IMR-90 (cell line): ENCODE measurements around the gene CIT. TPM values are rescaled to one million over a fixed set of nuclear protein-coding genes. Genes with fewer than 3 reads are reported as not detected.

Source experiments
- ATAC-seq: fragments of 200-7000 bp; cut with Tn5 transposase; 2 replicates; pipeline ENCODE4 v1.9.1; 2020; ENCODE audit warnings: low read depth, mild to moderate bottlenecking, moderate library complexity
- Bru-seq: library from RNA; stranded (reverse); fragments of 400-500 nt; gene quantifications from one replicate; lab custom pipeline; 2021; lab: Mats Ljungman, UMichigan
- BruChase-seq, 2 experiments: library from RNA; stranded (reverse); fragments of 400-500 nt; gene quantifications; one replicate each; lab custom pipeline; 2021; lab: Mats Ljungman, UMichigan
- BruUV-seq: library from RNA; stranded (reverse); fragments of 400-500 nt; replicated peaks from 2 replicates; lab custom pipeline; 2021; lab: Mats Ljungman, UMichigan
- CTCF ChIA-PET: fragments of 300-600 bp; formaldehyde crosslinking; extraction: SDS; loops from one replicate; lab custom pipeline; 2021; ENCODE audit warnings: antibody characterized with exemption; lab: Yijun Ruan, JAX
- POLR2A ChIA-PET: fragments of 300-600 bp; sonication (Branson Sonifier 250); formaldehyde crosslinking; loops from one replicate; lab custom pipeline; 2022; ENCODE audit warnings: antibody characterized with exemption; ENCODE audit not compliant: unreplicated experiment; lab: Charles Lee
- DNase-seq: peaks from one replicate; pipeline ENCODE4 v3.0.0; 2013
- H2AFZ ChIP-seq: replicated peaks from 2 replicates; pipeline ENCODE3; 2013; ENCODE audit warnings: low read length, mild to moderate bottlenecking; ENCODE audit not compliant: poor library complexity
- H2AK5ac ChIP-seq: 2 replicates; pipeline ENCODE4 v1.6.1; 2013; ENCODE audit warnings: low read depth, low read length, inconsistent platforms
- H2AK9ac ChIP-seq: replicated peaks from 2 replicates; pipeline ENCODE3; 2013; ENCODE audit warnings: mild to moderate bottlenecking, low read depth, low read length, moderate library complexity; ENCODE audit not compliant: poor library complexity
- H2BK120ac ChIP-seq: 2 replicates; pipeline ENCODE4 v1.6.1; 2013; ENCODE audit warnings: low read depth, low read length, inconsistent platforms
- H2BK15ac ChIP-seq: 3 replicates; pipeline ENCODE4 v1.6.1; 2013; ENCODE audit warnings: low read depth, low read length, inconsistent platforms
- H2BK20ac ChIP-seq: 2 replicates; pipeline ENCODE4 v1.6.1; 2013; ENCODE audit warnings: low read depth, mild to moderate bottlenecking, inconsistent platforms, low read length, moderate library complexity
- H2BK5ac ChIP-seq: 2 replicates; pipeline ENCODE4 v1.6.1; 2013; ENCODE audit warnings: mild to moderate bottlenecking, low read depth, low read length, inconsistent platforms; ENCODE audit not compliant: poor library complexity, severe bottlenecking
- H3K14ac ChIP-seq: replicated peaks from 2 replicates; pipeline ENCODE4 v1.6.1; 2013; ENCODE audit warnings: low read depth, low read length, inconsistent platforms
- H3K18ac ChIP-seq: 2 replicates; pipeline ENCODE4 v1.6.1; 2013; ENCODE audit warnings: low read depth, low read length, control low read depth
- H3K23ac ChIP-seq: 2 replicates; pipeline ENCODE4 v1.6.1; 2013; ENCODE audit warnings: low read depth, low read length, inconsistent platforms
- H3K27ac ChIP-seq: 2 replicates; pipeline ENCODE4 v1.5.1; 2013; ENCODE audit warnings: mild to moderate bottlenecking, control low read depth, low read length; ENCODE audit not compliant: insufficient read depth
- H3K27me3 ChIP-seq: 2 replicates; pipeline ENCODE4 v1.6.1; 2013; ENCODE audit warnings: low read length; ENCODE audit not compliant: control insufficient read depth, insufficient read depth
- H3K36me3 ChIP-seq: 2 replicates; pipeline ENCODE4 v1.6.1; 2013; ENCODE audit warnings: low read length, mixed read lengths; ENCODE audit not compliant: control insufficient read depth, insufficient read depth
- H3K4ac ChIP-seq: 2 replicates; pipeline ENCODE4 v1.6.1; 2013; ENCODE audit warnings: low read depth, low read length, inconsistent platforms
- H3K4me1 ChIP-seq: 2 replicates; pipeline ENCODE4 v1.6.1; 2013; ENCODE audit warnings: low read length, mixed read lengths; ENCODE audit not compliant: control insufficient read depth, insufficient read depth
- H3K4me2 ChIP-seq: 2 replicates; pipeline ENCODE4 v1.6.1; 2013; ENCODE audit warnings: low read depth, mild to moderate bottlenecking, control low read depth, low read length, moderate library complexity
- H3K4me3 ChIP-seq: 2 replicates; pipeline ENCODE4 v1.5.1; 2013; ENCODE audit warnings: low read depth, mild to moderate bottlenecking, control low read depth, low read length, moderate library complexity; ENCODE audit not compliant: insufficient read depth
- H3K56ac ChIP-seq: 2 replicates; pipeline ENCODE4 v1.6.1; 2013; ENCODE audit warnings: low read length, inconsistent platforms; ENCODE audit not compliant: insufficient read depth; ENCODE audit errors: extremely low read depth
- H3K79me1 ChIP-seq, 2 experiments: 2 replicates each; pipeline ENCODE4 v1.6.1; 2013; ENCODE audit warnings: low read length in 2 of 2, inconsistent platforms in 1 of 2, low read depth in 1 of 2
- H3K9ac ChIP-seq: 2 replicates; pipeline ENCODE4 v1.6.1; 2013; ENCODE audit warnings: low read depth, low read length, control low read depth
- H3K9me1 ChIP-seq: 2 replicates; pipeline ENCODE4 v1.6.1; 2013; ENCODE audit warnings: low read length, inconsistent platforms; ENCODE audit not compliant: insufficient read depth
- H3K9me3 ChIP-seq: 2 replicates; pipeline ENCODE4 v1.6.1; 2013; ENCODE audit warnings: low read length; ENCODE audit not compliant: control insufficient read depth, insufficient read depth
- H4K20me1 ChIP-seq: 2 replicates; pipeline ENCODE4 v1.6.1; 2013; ENCODE audit warnings: low read length, inconsistent platforms; ENCODE audit not compliant: insufficient read depth
- H4K5ac ChIP-seq: 2 replicates; pipeline ENCODE4 v1.6.1; 2013; ENCODE audit warnings: mild to moderate bottlenecking, low read depth, low read length, control low read depth
- H4K8ac ChIP-seq, 2 experiments: 2 replicates each; pipeline ENCODE4 v1.6.1; 2013; ENCODE audit warnings: low read depth in 2 of 2, low read length in 2 of 2, control low read depth in 1 of 2, inconsistent platforms in 1 of 2
- H4K91ac ChIP-seq: 2 replicates; pipeline ENCODE4 v1.6.1; 2013; ENCODE audit warnings: low read depth, low read length, inconsistent platforms; ENCODE audit not compliant: insufficient read depth
- MAZ ChIP-seq: IDR thresholded peaks from 2 replicates; pipeline ENCODE4 v1.6.1; 2012; ENCODE audit warnings: low read depth, mild to moderate bottlenecking, low read length, improper control_type of control experiment, moderate library complexity, borderline replicate concordance
- MXI1 ChIP-seq: IDR thresholded peaks from 2 replicates; pipeline ENCODE4 v1.6.1; 2012; ENCODE audit warnings: low read depth, mild to moderate bottlenecking, low read length, moderate library complexity, borderline replicate concordance
- WGBS, 2 experiments: methylation state at CpG; one replicate each; pipeline versions ENCODE4 v1.1.5 to v1.1.7; 2013; ENCODE audit warnings: missing lambda C conversion rate in 2 of 2; ENCODE audit not compliant: insufficient read length in 1 of 2; ENCODE audit errors: extremely low coverage in 2 of 2; 5-methylcytosine and 5-hydroxymethylcytosine counted together
- dilution Hi-C: fragments of 300-500 bp; cut with HindIII; formaldehyde crosslinking; loops from one replicate; pipeline ENCODE4 v1.14.3; 2018; ENCODE audit warnings: low sequenced_read_pairs; ENCODE audit not compliant: unreplicated experiment
- in situ Hi-C: fragments of 300-500 bp; cut with MboI; formaldehyde crosslinking; loops from 3 replicates; pipeline ENCODE4 v1.14.3; 2019; ENCODE audit warnings: low sequenced_read_pairs, inconsistent platforms, mixed read lengths
- intact Hi-C: fragments of 100-400 bp; cut with micrococcal nuclease; formaldehyde crosslinking; loops from 2 replicates; pipeline ENCODE4 v1.10.0; 2022
- long read RNA-seq: library from polyadenylated mRNA; unstranded; transcript quantifications from one replicate; pipeline ENCODE4 v2.0.0, GENCODE V29; 2021; ENCODE audit not compliant: unreplicated experiment
- polyA plus RNA-seq, 3 experiments: library from polyadenylated mRNA; depleted of rRNA; stranded (reverse); fragments of >200 nt; gene quantifications; 2 replicates each; pipeline ENCODE4 v1.2.3, GENCODE V29; 2012; ENCODE audit warnings: low replicate concordance in 1 of 3
- total RNA-seq: library from RNA; depleted of rRNA; stranded (reverse); fragments of >200 nt; gene quantifications from 2 replicates; pipeline ENCODE4 v1.2.3, GENCODE V29; 2012; rRNA removed
- TF ChIP-seq, protein P1 (sequence below): fragments of 150-350 bp; IDR thresholded peaks from 2 replicates; pipeline ENCODE4 v1.6.1; 2017; ENCODE audit warnings: mild to moderate bottlenecking, antibody characterized with exemption, low read length, low read depth
- TF ChIP-seq, protein P2 (sequence below): fragments of 150-350 bp; IDR thresholded peaks from 2 replicates; pipeline ENCODE4 v1.6.1; 2016; ENCODE audit warnings: low read depth, mild to moderate bottlenecking, low read length, moderate library complexity, borderline replicate concordance

The CIT gene, protein sequence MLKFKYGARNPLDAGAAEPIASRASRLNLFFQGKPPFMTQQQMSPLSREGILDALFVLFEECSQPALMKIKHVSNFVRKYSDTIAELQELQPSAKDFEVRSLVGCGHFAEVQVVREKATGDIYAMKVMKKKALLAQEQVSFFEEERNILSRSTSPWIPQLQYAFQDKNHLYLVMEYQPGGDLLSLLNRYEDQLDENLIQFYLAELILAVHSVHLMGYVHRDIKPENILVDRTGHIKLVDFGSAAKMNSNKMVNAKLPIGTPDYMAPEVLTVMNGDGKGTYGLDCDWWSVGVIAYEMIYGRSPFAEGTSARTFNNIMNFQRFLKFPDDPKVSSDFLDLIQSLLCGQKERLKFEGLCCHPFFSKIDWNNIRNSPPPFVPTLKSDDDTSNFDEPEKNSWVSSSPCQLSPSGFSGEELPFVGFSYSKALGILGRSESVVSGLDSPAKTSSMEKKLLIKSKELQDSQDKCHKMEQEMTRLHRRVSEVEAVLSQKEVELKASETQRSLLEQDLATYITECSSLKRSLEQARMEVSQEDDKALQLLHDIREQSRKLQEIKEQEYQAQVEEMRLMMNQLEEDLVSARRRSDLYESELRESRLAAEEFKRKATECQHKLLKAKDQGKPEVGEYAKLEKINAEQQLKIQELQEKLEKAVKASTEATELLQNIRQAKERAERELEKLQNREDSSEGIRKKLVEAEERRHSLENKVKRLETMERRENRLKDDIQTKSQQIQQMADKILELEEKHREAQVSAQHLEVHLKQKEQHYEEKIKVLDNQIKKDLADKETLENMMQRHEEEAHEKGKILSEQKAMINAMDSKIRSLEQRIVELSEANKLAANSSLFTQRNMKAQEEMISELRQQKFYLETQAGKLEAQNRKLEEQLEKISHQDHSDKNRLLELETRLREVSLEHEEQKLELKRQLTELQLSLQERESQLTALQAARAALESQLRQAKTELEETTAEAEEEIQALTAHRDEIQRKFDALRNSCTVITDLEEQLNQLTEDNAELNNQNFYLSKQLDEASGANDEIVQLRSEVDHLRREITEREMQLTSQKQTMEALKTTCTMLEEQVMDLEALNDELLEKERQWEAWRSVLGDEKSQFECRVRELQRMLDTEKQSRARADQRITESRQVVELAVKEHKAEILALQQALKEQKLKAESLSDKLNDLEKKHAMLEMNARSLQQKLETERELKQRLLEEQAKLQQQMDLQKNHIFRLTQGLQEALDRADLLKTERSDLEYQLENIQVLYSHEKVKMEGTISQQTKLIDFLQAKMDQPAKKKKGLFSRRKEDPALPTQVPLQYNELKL (N-terminal part only)
- total RNA-seq (21.0 and 23.1 TPM in 2 replicates), polyA plus RNA-seq (2012; rRNA removed) (13.1 and 13.2 TPM in 2 replicates), Bru-seq, nascent RNA (percentile 53 among the genes with signal in this experiment), BruChase-seq, experiment 1, labeled RNA remaining after a 6-hour chase (percentile 45 among the genes with signal in this experiment), BruChase-seq, experiment 2, labeled RNA remaining after a 2-hour chase (percentile 42 among the genes with signal in this experiment)
- 4.5 and 5.6 TPM in 2 replicates for polyA plus RNA-seq (2012; cell fraction: cytosol; rRNA removed)
- polyA plus RNA-seq (2012; cell fraction: nucleus; rRNA removed; ENCODE audit: low replicate concordance) = 23.8 and 35.4 TPM in 2 replicates
- long read RNA-seq, partial matches to known transcripts = 0 of 5 reads
- long read RNA-seq, other reads (novel, unspliced or antisense) = 5 of 5 reads

DNA sequence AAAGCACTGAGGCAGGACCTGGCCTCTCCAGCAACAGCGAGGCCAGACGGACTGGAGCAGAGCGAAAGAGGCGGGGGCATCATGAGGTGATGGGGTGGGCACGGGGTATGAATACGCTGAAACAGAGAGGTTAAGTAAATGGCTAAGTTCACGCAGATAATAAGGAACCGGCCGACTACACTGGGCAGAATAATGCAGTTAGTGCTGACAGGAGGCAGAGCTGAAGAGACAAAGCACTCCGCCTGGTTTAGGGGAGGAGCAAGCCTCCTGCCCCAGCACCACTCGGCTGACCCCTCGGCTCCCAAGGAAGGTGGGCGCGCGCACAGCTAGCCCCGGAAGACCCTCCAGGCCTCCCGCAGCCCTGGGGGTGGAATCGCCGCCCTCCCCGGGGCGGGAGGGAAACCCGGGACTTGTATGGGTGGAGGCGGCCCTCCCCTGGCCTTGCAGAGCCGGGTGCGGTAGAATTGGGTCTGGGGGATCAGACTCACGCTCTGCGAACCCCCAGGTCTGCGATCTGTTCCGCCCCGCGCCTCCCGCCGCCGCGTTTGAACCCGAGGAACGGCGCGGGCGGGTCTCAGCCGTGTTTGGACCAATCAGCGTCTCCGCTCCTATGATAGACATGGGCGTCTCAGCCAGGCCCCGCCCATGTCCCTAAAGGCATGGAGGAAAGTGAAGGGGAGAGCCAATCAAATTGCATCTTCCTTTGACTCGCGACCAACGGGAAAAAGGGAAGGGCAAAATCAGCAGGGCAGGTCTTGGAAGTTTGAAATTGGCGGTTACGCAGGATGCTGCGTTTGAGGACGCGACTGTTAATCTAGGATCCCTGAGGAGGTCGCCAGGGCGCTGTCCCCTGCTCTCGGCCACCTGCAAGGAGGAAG lies at the start of gene CIT:
TSS of gene CIT (minus strand) at position 560 of the 878 bp plus-strand sequence. CDS start 1,152 bp downstream, outside the sequence.
- Histone ChIP-seq H2BK20ac (no peak within 1 kb of the TSS), H3K9ac (peak within 1 kb of the TSS; percentile 46; the same call in 1 of the 2 replicates), H3K4me3 (peak within 1 kb of the TSS; percentile 60), H4K5ac (no peak within 1 kb of the TSS), H4K8ac (peak within 1 kb of the TSS; percentile 34 to 83), H3K56ac (peak within 1 kb of the TSS; percentile 25; the same call in 1 of the 2 replicates), H3K4me2 (peak within 1 kb of the TSS; percentile 88), H3K4me1 (no peaks in the 10 kb centered on the region), H3K14ac (peak within 1 kb of the TSS; percentile 17; the same call in 1 of the 2 replicates), H2BK5ac (peak within 1 kb of the TSS; percentile 28), H3K79me1 (peaks cover 6 to 12% of the 10 kb centered on the region in 2 experiments; a peak in 3 of 4 replicates), H2AFZ (peak within 1 kb of the TSS; percentile 87), H3K27ac (peak within 1 kb of the TSS; percentile 27; the same call in 1 of the 2 replicates), H3K27me3 (no peaks in the 10 kb centered on the region), H3K9me1 (no peaks in the 10 kb centered on the region), H2AK9ac (peak within 1 kb of the TSS; percentile 32), H3K18ac (no peak within 1 kb of the TSS), H2BK120ac (peak within 1 kb of the TSS; percentile 14; the same call in 1 of the 2 replicates), H4K91ac (peak within 1 kb of the TSS; percentile 46), H2AK5ac (no peak within 1 kb of the TSS; the same call in 1 of the 2 replicates), H3K9me3 (no peaks in the 10 kb centered on the region), H4K20me1 (no peaks in the 10 kb centered on the region), H3K36me3 (no peaks in the 10 kb centered on the region), H3K23ac (peak within 1 kb of the TSS; percentile 41), H3K4ac (peak within 1 kb of the TSS; percentile 59), H2BK15ac (no peak within 1 kb of the TSS)
- TF ChIP-seq, protein P1, sequence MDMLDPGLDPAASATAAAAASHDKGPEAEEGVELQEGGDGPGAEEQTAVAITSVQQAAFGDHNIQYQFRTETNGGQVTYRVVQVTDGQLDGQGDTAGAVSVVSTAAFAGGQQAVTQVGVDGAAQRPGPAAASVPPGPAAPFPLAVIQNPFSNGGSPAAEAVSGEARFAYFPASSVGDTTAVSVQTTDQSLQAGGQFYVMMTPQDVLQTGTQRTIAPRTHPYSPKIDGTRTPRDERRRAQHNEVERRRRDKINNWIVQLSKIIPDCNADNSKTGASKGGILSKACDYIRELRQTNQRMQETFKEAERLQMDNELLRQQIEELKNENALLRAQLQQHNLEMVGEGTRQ = no peak
- TF ChIP-seq, protein P2, sequence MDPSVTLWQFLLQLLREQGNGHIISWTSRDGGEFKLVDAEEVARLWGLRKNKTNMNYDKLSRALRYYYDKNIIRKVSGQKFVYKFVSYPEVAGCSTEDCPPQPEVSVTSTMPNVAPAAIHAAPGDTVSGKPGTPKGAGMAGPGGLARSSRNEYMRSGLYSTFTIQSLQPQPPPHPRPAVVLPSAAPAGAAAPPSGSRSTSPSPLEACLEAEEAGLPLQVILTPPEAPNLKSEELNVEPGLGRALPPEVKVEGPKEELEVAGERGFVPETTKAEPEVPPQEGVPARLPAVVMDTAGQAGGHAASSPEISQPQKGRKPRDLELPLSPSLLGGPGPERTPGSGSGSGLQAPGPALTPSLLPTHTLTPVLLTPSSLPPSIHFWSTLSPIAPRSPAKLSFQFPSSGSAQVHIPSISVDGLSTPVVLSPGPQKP = no peak
- TF ChIP-seq MAZ = no peak
- TF ChIP-seq MXI1 = peak; percentile 66; the same call in 1 of the 2 replicates
- BruUV-seq = no TSS peak
- ATAC-seq = peak; percentile 100
- 4% methylated on average over 5 of the region's 56 CpGs; no CpG with 5 or more reads in 1 of the 2 experiments for WGBS, 2 experiments
- dilution Hi-C loops (no loop called here), intact Hi-C loops (no loop called here), in situ Hi-C loops (no loop called here)
- peak; percentile 93 for DNase-seq
- ChIA-PET POLR2A (interaction anchor here (0.6 kb wide), 2 partner anchors 23 to 189 kb away, joined by 3 to 18 read pairs; no protein-coding TSS in a partner anchor), CTCF (interaction anchor here (0.6 kb wide), 1 partner anchor 207 kb away, joined by 3 read pairs; no protein-coding TSS in a partner anchor)
